ENCODE data around the gene TCOF1. TPM values are rescaled to one million over a fixed set of nuclear protein-coding genes. Genes with fewer than 3 reads are reported as not detected.

TCOF1 gene
- total RNA-seq, 1 donor from 2014 or later = 32.5 TPM

DNA sequence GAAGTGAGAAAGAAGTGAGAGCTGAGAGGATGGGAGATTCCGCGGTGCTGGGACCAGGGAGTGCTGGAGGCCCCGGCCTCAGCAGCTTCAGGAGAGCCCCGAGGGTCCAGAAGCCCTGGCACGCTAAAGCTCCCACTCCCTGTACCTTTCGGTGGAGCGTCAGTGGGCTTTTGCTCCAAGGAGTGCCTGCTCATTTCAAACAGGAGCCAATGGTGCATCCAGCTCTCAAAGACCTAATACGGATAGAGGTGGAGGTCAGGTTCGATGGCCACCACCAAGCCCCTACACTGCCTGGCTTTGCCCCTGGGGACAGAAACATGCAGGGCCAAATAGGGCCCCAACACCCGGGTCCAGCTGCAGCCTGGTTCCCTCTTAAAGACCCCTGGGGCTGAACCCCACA, 47.0 kb downstream of the TCOF1 start:
- Mint-ChIP-seq H3K27me3 (ENCODE audit: unreplicated experiment) (no peaks in the 10 kb centered on the region), H3K4me1 (ENCODE audit: unreplicated experiment) (peaks cover 13% of the 10 kb centered on the region), H3K27ac (ENCODE audit: unreplicated experiment) (no peak overlapping the region), H3K9me3 (ENCODE audit: unreplicated experiment) (no peaks in the 10 kb centered on the region), H3K4me3 (ENCODE audit: unreplicated experiment) (no peak overlapping the region), H3K36me3 (ENCODE audit: unreplicated experiment) (peaks cover 13% of the 10 kb centered on the region)
- TF ChIP-seq, protein P1, sequence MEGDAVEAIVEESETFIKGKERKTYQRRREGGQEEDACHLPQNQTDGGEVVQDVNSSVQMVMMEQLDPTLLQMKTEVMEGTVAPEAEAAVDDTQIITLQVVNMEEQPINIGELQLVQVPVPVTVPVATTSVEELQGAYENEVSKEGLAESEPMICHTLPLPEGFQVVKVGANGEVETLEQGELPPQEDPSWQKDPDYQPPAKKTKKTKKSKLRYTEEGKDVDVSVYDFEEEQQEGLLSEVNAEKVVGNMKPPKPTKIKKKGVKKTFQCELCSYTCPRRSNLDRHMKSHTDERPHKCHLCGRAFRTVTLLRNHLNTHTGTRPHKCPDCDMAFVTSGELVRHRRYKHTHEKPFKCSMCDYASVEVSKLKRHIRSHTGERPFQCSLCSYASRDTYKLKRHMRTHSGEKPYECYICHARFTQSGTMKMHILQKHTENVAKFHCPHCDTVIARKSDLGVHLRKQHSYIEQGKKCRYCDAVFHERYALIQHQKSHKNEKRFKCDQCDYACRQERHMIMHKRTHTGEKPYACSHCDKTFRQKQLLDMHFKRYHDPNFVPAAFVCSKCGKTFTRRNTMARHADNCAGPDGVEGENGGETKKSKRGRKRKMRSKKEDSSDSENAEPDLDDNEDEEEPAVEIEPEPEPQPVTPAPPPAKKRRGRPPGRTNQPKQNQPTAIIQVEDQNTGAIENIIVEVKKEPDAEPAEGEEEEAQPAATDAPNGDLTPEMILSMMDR (IDR thresholded peaks at IDR 0.05) = no peak
- DNase-seq (ENCODE audit: extremely low spot score, unreplicated experiment) = no peak

DNA sequence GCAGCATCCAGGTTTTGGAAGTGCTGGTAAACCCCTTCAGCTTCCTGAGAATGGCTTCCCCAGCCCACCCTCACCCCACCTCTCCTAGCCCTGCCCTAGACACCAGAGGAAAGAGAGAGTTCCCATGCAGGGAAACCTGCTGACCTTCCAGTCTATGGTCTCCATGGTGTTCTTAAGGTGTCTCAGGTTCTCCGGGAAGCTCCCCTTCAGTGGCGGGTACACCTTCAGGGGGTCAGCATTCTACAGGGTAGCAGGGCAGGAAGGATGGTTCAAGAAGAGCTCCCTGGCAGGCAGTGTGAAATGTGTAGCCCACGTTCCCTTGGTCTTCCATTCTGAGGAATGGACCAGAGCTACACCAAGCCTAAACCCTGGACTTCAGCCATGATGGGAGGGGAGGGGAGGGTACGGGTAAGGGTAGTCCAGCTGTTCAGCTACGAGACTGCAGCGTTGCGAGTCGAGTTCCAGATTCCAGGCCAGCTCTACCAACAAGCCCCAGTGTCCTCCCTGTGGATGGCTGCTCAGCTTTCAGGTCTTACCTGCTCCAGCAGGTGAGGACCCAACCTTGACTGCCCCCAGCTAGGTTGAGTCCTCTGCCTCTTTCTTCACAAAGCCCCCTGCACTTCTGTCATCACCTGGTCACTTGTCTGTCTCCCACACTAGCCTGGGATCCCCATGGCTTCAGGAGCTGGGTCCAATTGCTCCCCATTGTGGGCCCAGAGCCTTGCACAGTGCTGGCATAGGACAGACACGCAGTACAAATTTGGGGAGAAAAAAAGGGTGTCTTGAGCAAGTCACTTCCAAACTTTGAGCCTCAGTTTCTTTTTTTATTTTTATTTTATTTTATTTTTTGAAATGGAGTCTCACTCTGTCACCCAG, 47.7 kb downstream of the TCOF1 start:
- TF ChIP-seq, protein P1 (IDR thresholded peaks at IDR 0.05) = no peak
- Mint-ChIP-seq H3K4me1 (ENCODE audit: unreplicated experiment) (peaks cover 9% of the 10 kb centered on the region), H3K9me3 (ENCODE audit: unreplicated experiment) (no peaks in the 10 kb centered on the region), H3K27ac (ENCODE audit: unreplicated experiment) (no peak overlapping the region), H3K36me3 (ENCODE audit: unreplicated experiment) (peaks cover 7% of the 10 kb centered on the region), H3K4me3 (ENCODE audit: unreplicated experiment) (no peak overlapping the region), H3K27me3 (ENCODE audit: unreplicated experiment) (no peaks in the 10 kb centered on the region)
- DNase-seq (ENCODE audit: extremely low spot score, unreplicated experiment) = no peak

DNA sequence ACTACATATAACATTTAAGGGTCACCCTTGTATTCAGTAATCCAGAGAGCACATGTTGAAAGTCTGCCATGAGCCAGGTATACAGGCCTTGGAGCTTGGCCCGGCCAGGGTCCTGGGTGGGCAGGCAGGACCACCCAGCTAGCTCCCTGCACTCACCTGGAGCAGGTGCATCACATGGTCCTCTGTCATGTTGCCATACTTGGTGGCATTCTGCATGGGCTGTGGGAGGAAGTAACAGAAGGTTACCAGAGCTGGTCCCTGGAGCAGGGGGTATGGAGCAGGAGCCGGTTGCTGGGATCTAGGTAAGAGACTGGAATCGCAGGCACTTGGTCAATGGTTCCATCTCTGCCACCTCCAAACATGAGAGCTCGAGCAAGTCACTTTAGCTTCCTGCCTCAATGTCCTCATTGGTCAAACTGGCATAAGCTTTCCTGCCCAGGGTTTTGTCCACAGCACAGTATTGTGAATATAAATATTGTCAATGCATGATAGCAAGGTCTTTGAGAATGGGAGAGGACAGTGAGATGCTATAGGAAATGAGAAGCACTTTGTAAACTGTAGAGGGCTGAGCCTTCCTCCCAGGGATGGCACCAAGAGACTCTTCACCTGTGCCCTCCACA, 48.7 kb downstream of the TCOF1 start:
- Mint-ChIP-seq H3K4me3 (ENCODE audit: unreplicated experiment) (no peak overlapping the region), H3K9me3 (ENCODE audit: unreplicated experiment) (no peaks in the 10 kb centered on the region), H3K4me1 (ENCODE audit: unreplicated experiment) (peaks cover 5% of the 10 kb centered on the region), H3K27me3 (ENCODE audit: unreplicated experiment) (no peaks in the 10 kb centered on the region), H3K36me3 (ENCODE audit: unreplicated experiment) (peaks cover 4% of the 10 kb centered on the region), H3K27ac (ENCODE audit: unreplicated experiment) (no peak overlapping the region)
- TF ChIP-seq, protein P1 (IDR thresholded peaks at IDR 0.05) = no peak
- no peak for DNase-seq (ENCODE audit: extremely low spot score, unreplicated experiment)

DNA sequence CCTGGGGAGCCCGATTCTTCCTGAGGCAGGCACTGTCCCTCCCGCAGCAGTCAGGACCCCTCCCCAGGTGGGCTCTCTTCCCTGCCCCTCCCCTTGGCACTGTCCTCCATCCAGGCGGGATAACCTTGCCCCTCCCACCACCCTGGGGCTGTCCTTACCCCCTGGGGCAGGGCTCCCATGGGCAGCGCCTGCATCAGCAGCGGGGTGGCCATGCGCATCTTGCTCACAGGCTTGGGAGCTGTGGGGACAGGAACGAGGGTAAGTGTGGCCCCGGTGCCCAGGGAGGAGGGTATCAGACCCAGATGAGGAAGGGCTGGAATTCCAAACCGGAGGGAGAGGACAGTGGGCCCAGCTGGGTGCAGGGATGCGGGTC, 49.2 kb downstream of the TCOF1 start:
- no peak overlapping the region for H3K4me3 Mint-ChIP-seq (ENCODE audit: unreplicated experiment)

More for the DNA sequence above, 49.2 kb downstream of the TCOF1 start:
- Mint-ChIP-seq H3K27ac (ENCODE audit: unreplicated experiment) (no peak overlapping the region), H3K9me3 (ENCODE audit: unreplicated experiment) (no peaks in the 10 kb centered on the region), H3K27me3 (ENCODE audit: unreplicated experiment) (no peaks in the 10 kb centered on the region), H3K4me1 (ENCODE audit: unreplicated experiment) (peaks cover 5% of the 10 kb centered on the region), H3K36me3 (ENCODE audit: unreplicated experiment) (no peaks in the 10 kb centered on the region)
- TF ChIP-seq, protein P1 (IDR thresholded peaks at IDR 0.05) = no peak
- no peak for DNase-seq (ENCODE audit: extremely low spot score, unreplicated experiment)
